ENCODE data around the gene JAKMIP1.

JAKMIP1 gene

GRCh38 chr4:6085691-6086628 lies 114.4 kb downstream of the JAKMIP1 start:
- no peak overlapping the region for H3K4me3 ChIP-seq (replicated peaks; ENCODE audit: low read depth, low read length)
- TF ChIP-seq CTCF (IDR thresholded peaks at IDR 0.05; ENCODE audit: low read depth, low read length, missing control alignments), result no peak
- no peak for DNase-seq (ENCODE audit: extremely low read depth, low read depth)

DNA sequence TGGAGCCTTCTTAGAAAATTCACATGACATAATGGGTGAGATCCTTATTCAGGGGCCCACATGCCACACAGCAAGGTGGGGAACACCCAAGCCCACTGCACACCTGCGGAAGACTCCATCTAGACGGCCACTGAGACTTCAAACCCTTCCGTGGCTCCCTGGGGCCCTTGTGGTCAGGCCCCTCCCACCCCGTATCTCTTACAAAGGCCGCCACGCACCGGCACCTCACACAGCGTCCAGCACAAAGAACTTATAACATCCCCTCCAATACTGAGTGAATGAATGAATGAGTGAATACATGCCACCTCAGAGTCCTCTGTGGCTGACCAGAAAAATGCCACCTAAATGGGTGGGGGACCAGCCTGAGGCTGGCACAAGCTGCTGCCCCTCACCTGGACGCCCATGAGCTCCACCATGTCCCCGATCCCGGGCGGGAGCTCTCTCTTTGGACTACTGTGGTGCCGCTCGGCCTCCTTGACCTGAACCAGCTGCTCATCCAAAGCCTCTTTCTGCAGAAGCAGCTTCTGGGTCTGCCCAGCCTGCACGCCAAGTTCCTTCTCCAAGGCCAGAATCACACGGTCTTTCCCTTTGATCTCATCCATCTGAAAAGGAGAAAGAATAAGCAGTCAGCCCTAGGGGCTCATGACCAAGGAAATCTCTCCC lies 115.2 kb downstream of the JAKMIP1 start:
- no peak for TF ChIP-seq CTCF (IDR thresholded peaks at IDR 0.05; ENCODE audit: low read depth, low read length, missing control alignments)
- DNase-seq (ENCODE audit: extremely low read depth, low read depth), result no peak
- no peak overlapping the region for H3K4me3 ChIP-seq (replicated peaks; ENCODE audit: low read depth, low read length)

- no peak overlapping the region for H3K4me3 ChIP-seq (replicated peaks; ENCODE audit: low read depth, low read length)
- no peak for TF ChIP-seq CTCF (IDR thresholded peaks at IDR 0.05; ENCODE audit: low read depth, low read length, missing control alignments)
- DNase-seq (ENCODE audit: extremely low read depth, low read depth), result no peak
Observed at GRCh38 chr4:6079965-6080364, 120.4 kb downstream of the JAKMIP1 start.

GRCh38 chr4:6078560-6078959 lies 121.8 kb downstream of the JAKMIP1 start:
- DNase-seq (ENCODE audit: extremely low read depth, low read depth), result no peak
- no peak overlapping the region for H3K4me3 ChIP-seq (replicated peaks; ENCODE audit: low read depth, low read length)
- TF ChIP-seq CTCF (IDR thresholded peaks at IDR 0.05; ENCODE audit: low read depth, low read length, missing control alignments), result no peak

- no peak for DNase-seq (ENCODE audit: extremely low read depth, low read depth)
- no peak overlapping the region for H3K4me3 ChIP-seq (replicated peaks; ENCODE audit: low read depth, low read length)
- TF ChIP-seq CTCF (IDR thresholded peaks at IDR 0.05; ENCODE audit: low read depth, low read length, missing control alignments), result peak; percentile 3
Observed at GRCh38 chr4:6076391-6076790, 124.0 kb downstream of the JAKMIP1 start.

- DNase-seq (ENCODE audit: extremely low read depth, low read depth), result no peak
- H3K4me3 ChIP-seq (replicated peaks; ENCODE audit: low read depth, low read length), result no peak overlapping the region
- no peak for TF ChIP-seq CTCF (IDR thresholded peaks at IDR 0.05; ENCODE audit: low read depth, low read length, missing control alignments)
Observed at GRCh38 chr4:6074758-6075157, 125.6 kb downstream of the JAKMIP1 start.
